ENCODE measurements around the gene PPM1J. TPM values are rescaled to one million over a fixed set of nuclear protein-coding genes. Genes with fewer than 3 reads are reported as not detected.

PPM1J gene
- total and polyA plus RNA-seq, 2 of the 13 experiments (the other 11 are each of a cell fraction or from before 2014, with no cell fraction given), result 0.07 to 0.22 TPM

GRCh38 chr1:112707221-112708001 is 7.7 kb downstream of the PPM1J start:
- H3K4me2 ChIP-seq (ENCODE audit: low read depth, low read length), result peak overlapping the region; percentile 99
- peak in 1 of 2 experiments; percentile 57; a peak in 1 of 4 replicates for TF ChIP-seq KLF16 (CRISPR knock-in tag; IDR thresholded peaks at IDR 0.05)
- no peak for TF ChIP-seq FOXP1 (IDR thresholded peaks at IDR 0.05)
- TF ChIP-seq FOXP1 (CRISPR knock-in tag; IDR thresholded peaks at IDR 0.05), result no peak
- TF ChIP-seq CBFB (CRISPR knock-in tag; IDR thresholded peaks at IDR 0.05), result no peak
- TF ChIP-seq SALL1 (CRISPR knock-in tag; IDR thresholded peaks at IDR 0.05), result peak; percentile 51
- peak; percentile 93 for TF ChIP-seq CHD2 (IDR thresholded peaks at IDR 0.05; ENCODE audit: low read depth, low read length)
- no peak for TF ChIP-seq MEIS2 (CRISPR knock-in tag; IDR thresholded peaks at IDR 0.05)
- TF ChIP-seq, protein P1, sequence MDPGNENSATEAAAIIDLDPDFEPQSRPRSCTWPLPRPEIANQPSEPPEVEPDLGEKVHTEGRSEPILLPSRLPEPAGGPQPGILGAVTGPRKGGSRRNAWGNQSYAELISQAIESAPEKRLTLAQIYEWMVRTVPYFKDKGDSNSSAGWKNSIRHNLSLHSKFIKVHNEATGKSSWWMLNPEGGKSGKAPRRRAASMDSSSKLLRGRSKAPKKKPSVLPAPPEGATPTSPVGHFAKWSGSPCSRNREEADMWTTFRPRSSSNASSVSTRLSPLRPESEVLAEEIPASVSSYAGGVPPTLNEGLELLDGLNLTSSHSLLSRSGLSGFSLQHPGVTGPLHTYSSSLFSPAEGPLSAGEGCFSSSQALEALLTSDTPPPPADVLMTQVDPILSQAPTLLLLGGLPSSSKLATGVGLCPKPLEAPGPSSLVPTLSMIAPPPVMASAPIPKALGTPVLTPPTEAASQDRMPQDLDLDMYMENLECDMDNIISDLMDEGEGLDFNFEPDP (CRISPR knock-in tag; conservative IDR thresholded peaks at IDR 0.05), result no peak
- TF ChIP-seq SMC3 (IDR thresholded peaks at IDR 0.05; ENCODE audit: low read length), result peak; percentile 33; the same call in 1 of the 2 replicates
- no peak for TF ChIP-seq ZNF253 (CRISPR knock-in tag; IDR thresholded peaks at IDR 0.05; ENCODE audit: borderline replicate concordance)
- TF ChIP-seq SKI (IDR thresholded peaks at IDR 0.05; ENCODE audit: partially characterized antibody), result peak; percentile 68
- TF ChIP-seq NONO (IDR thresholded peaks at IDR 0.05), result no peak
- peak; percentile 49; the same call in 1 of the 2 replicates for TF ChIP-seq NONO (CRISPR knock-in tag; conservative IDR thresholded peaks at IDR 0.05)
- no peak for TF ChIP-seq PREB (CRISPR knock-in tag; IDR thresholded peaks at IDR 0.05)
- TF ChIP-seq ZKSCAN8 (CRISPR knock-in tag; IDR thresholded peaks at IDR 0.05; ENCODE audit: borderline replicate concordance), result 0 out of 2 replicates have a peak, but pooled peaks have one; percentile 19
- peak; percentile 39; the same call in 1 of the 2 replicates for TF ChIP-seq TARDBP (CRISPR knock-in tag; IDR thresholded peaks at IDR 0.05)
- TF ChIP-seq ZIK1 (CRISPR knock-in tag; IDR thresholded peaks at IDR 0.05; ENCODE audit: borderline replicate concordance, low read depth), result no peak
- no peak for TF ChIP-seq ZSCAN20 (CRISPR knock-in tag; IDR thresholded peaks at IDR 0.05; ENCODE audit: borderline replicate concordance)
- 0 out of 2 replicates have a peak, but pooled peaks have one; percentile 14 for TF ChIP-seq IRF9 (CRISPR knock-in tag; IDR thresholded peaks at IDR 0.05; ENCODE audit: borderline replicate concordance)
- no peak for TF ChIP-seq LCORL (IDR thresholded peaks at IDR 0.05)
- peak; percentile 65; the same call in 1 of the 2 replicates for TF ChIP-seq LCORL (CRISPR knock-in tag; IDR thresholded peaks at IDR 0.05)
- TF ChIP-seq ZNF10 (CRISPR knock-in tag; IDR thresholded peaks at IDR 0.05; ENCODE audit: borderline replicate concordance, low read depth), result no peak

More at GRCh38 chr1:112707221-112708001, 7.7 kb downstream of the PPM1J start:
- H3K4me1 ChIP-seq (ENCODE audit: insufficient read depth, low read length), result peaks cover 38% of the 10 kb centered on the region
- intact Hi-C loops (cut with micrococcal nuclease; ENCODE audit: unreplicated experiment), result loop anchor here (1.0 to 2.0 kb wide), 2 partner anchors 88 to 313 kb away; partner anchors contain the start of genes CAPZA1 and ST7L
- peak overlapping the region; percentile 59 for H3K9ac ChIP-seq (ENCODE audit: insufficient read depth, low read depth, low read length)
- peak overlapping the region; percentile 66 for H2AFZ ChIP-seq (ENCODE audit: low read length)
- peaks cover 4 to 46% of the 10 kb centered on the region in 2 experiments; a peak in 4 of 5 replicates for H3K27me3 ChIP-seq (ENCODE audit: control insufficient read depth in 1 of 2, insufficient read depth in 2 of 2, low read length in 2 of 2)
- no peaks in the 10 kb centered on the region for H3K9me3 ChIP-seq (ENCODE audit: low read length)
- ChIA-PET POLR2A (interaction anchor here (0.7 to 3.0 kb wide), 6 partner anchors 10 to 206 kb away, joined by 3 to 40 read pairs (median 4); partner anchors contain the start of gene MOV10), CTCF (ENCODE audit: low intra/inter-chr PET ratio, low total read pairs) (interaction anchor here (1.7 to 2.6 kb wide), 2 partner anchors 33 to 317 kb away, joined by 6 to 17 read pairs; partner anchors contain the start of gene MOV10)
- H4K20me1 ChIP-seq (ENCODE audit: insufficient read depth, low read length), result no peaks in the 10 kb centered on the region
- FAIRE-seq, result no peak
- in situ Hi-C loops (cut with HindIII; ENCODE audit: extremely low pct_ligation_motif_present, low pct_unique_long_range_greater_than_20kb), result loop anchor here (5.0 to 25.0 kb wide), 5 partner anchors 35 to 330 kb away; partner anchors contain the start of genes CAPZA1, MOV10, ST7L and WNT2B
- peak; percentile 83 for DNase-seq (ENCODE audit: low spot score)
- WGBS (ENCODE audit: low lambda C conversion rate), result 5% methylated on average over 17 of the region's 42 CpGs
- H3K36me3 ChIP-seq (replicated peaks in 1 of 2; ENCODE audit: control insufficient read depth in 1 of 2, insufficient read depth in 2 of 2, low read length in 2 of 2), result peaks cover 0 to 11% of the 10 kb centered on the region in 2 experiments; a peak in 4 of 5 replicates
- H3K4me3 ChIP-seq (replicated peaks in 1 of 3; ENCODE audit: insufficient read depth in 1 of 3, low read depth in 2 of 3, low read length in 3 of 3), result peak overlapping the region; percentile 96 to 99 (median 98)
- H3K79me2 ChIP-seq (ENCODE audit: insufficient read depth, low read length), result peaks cover 22% of the 10 kb centered on the region
- BruUV-seq (replicated peaks), result no TSS peak
- ATAC-seq, result peak; percentile 66
- H3K27ac ChIP-seq (ENCODE audit: extremely low read length, insufficient read depth, low read length), result no peak overlapping the region

Measured in HepG2 (cell line).